ENCODE data around the gene VSTM4. TPM values are rescaled to one million over a fixed set of nuclear protein-coding genes. Genes with fewer than 3 reads are reported as not detected.

The VSTM4 gene
- total RNA-seq, 1 donor from 2014 or later: 0.50 TPM

- no peak for DNase-seq (ENCODE audit: low read depth)
- no peak for TF ChIP-seq CTCF (IDR thresholded peaks at IDR 0.05; ENCODE audit: insufficient read depth, low read length, poor library complexity, severe bottlenecking)
- no peaks in the 10 kb centered on the region for H3K36me3 ChIP-seq (ENCODE audit: control insufficient read depth, insufficient read depth, low read length)
- H3K4me3 ChIP-seq (ENCODE audit: low read depth, low read length): no peak overlapping the region
- H3K27me3 ChIP-seq (ENCODE audit: control insufficient read depth, insufficient read depth, low read length): no peaks in the 10 kb centered on the region
These were observed 74.7 kb downstream of the VSTM4 start for GRCh38 chr10:49040601-49041000.

GRCh38 chr10:49039409-49039808 is 75.9 kb downstream of the VSTM4 start:
- H3K27me3 ChIP-seq (ENCODE audit: control insufficient read depth, insufficient read depth, low read length): no peaks in the 10 kb centered on the region
- no peaks in the 10 kb centered on the region for H3K36me3 ChIP-seq (ENCODE audit: control insufficient read depth, insufficient read depth, low read length)
- H3K4me3 ChIP-seq (ENCODE audit: low read depth, low read length): no peak overlapping the region
- no peak for TF ChIP-seq CTCF (IDR thresholded peaks at IDR 0.05; ENCODE audit: insufficient read depth, low read length, poor library complexity, severe bottlenecking)
- DNase-seq (ENCODE audit: low read depth): no peak

- no peak for DNase-seq (ENCODE audit: low read depth)
- Histone ChIP-seq H3K27me3 (ENCODE audit: control insufficient read depth, insufficient read depth, low read length) (no peaks in the 10 kb centered on the region), H3K4me3 (ENCODE audit: low read depth, low read length) (no peak overlapping the region), H3K36me3 (ENCODE audit: control insufficient read depth, insufficient read depth, low read length) (no peaks in the 10 kb centered on the region)
- TF ChIP-seq CTCF (IDR thresholded peaks at IDR 0.05; ENCODE audit: insufficient read depth, low read length, poor library complexity, severe bottlenecking): no peak
These were observed 76.6 kb downstream of the VSTM4 start for GRCh38 chr10:49038711-49039110.

GRCh38 chr10:49037187-49037586 is 78.1 kb downstream of the VSTM4 start:
- Histone ChIP-seq H3K27me3 (ENCODE audit: control insufficient read depth, insufficient read depth, low read length) (no peaks in the 10 kb centered on the region), H3K4me3 (ENCODE audit: low read depth, low read length) (no peak overlapping the region), H3K36me3 (ENCODE audit: control insufficient read depth, insufficient read depth, low read length) (no peaks in the 10 kb centered on the region)
- no peak for TF ChIP-seq CTCF (IDR thresholded peaks at IDR 0.05; ENCODE audit: insufficient read depth, low read length, poor library complexity, severe bottlenecking)
- DNase-seq (ENCODE audit: low read depth): peak; percentile 85

GRCh38 chr10:49036638-49037037 is 78.7 kb downstream of the VSTM4 start:
- no peak for DNase-seq (ENCODE audit: low read depth)
- H3K27me3 ChIP-seq (ENCODE audit: control insufficient read depth, insufficient read depth, low read length): no peaks in the 10 kb centered on the region
- no peaks in the 10 kb centered on the region for H3K36me3 ChIP-seq (ENCODE audit: control insufficient read depth, insufficient read depth, low read length)
- no peak overlapping the region for H3K4me3 ChIP-seq (ENCODE audit: low read depth, low read length)
- TF ChIP-seq CTCF (IDR thresholded peaks at IDR 0.05; ENCODE audit: insufficient read depth, low read length, poor library complexity, severe bottlenecking): no peak

GRCh38 chr10:49035920-49036319 is 79.4 kb downstream of the VSTM4 start:
- Histone ChIP-seq H3K36me3 (ENCODE audit: control insufficient read depth, insufficient read depth, low read length) (no peaks in the 10 kb centered on the region), H3K27me3 (ENCODE audit: control insufficient read depth, insufficient read depth, low read length) (no peaks in the 10 kb centered on the region), H3K4me3 (ENCODE audit: low read depth, low read length) (no peak overlapping the region)
- no peak for TF ChIP-seq CTCF (IDR thresholded peaks at IDR 0.05; ENCODE audit: insufficient read depth, low read length, poor library complexity, severe bottlenecking)
- no peak for DNase-seq (ENCODE audit: low read depth)
